Skeletal muscle satellite cell (primary cell): ENCODE measurements around the gene PDZD4.

Source experiments
- H3K27me3 ChIP-seq: 2 replicates; pipeline ENCODE4 v1.7.0; 2013; ENCODE audit warnings: low read length; ENCODE audit not compliant: control insufficient read depth, insufficient read depth
- H3K36me3 ChIP-seq: 2 replicates; pipeline ENCODE4 v1.7.0; 2013; ENCODE audit warnings: mild to moderate bottlenecking, control low read depth, low read length; ENCODE audit not compliant: insufficient read depth
- H3K4me1 ChIP-seq: 2 replicates; pipeline ENCODE4 v1.7.0; 2013; ENCODE audit warnings: low read length; ENCODE audit not compliant: control insufficient read depth, insufficient read depth
- H3K4me2 ChIP-seq: 2 replicates; pipeline ENCODE4 v1.7.0; 2013; ENCODE audit warnings: mild to moderate bottlenecking, low read length
- H3K4me3 ChIP-seq: 2 replicates; pipeline ENCODE4 v1.7.0; 2013; ENCODE audit warnings: low read length
- H3K9ac ChIP-seq: 2 replicates; pipeline ENCODE4 v1.7.0; 2013; ENCODE audit warnings: mild to moderate bottlenecking, low read depth, low read length, moderate library complexity
- H3K9me3 ChIP-seq: replicated peaks from 2 replicates; pipeline ENCODE4 v1.7.0; 2013; ENCODE audit warnings: mild to moderate bottlenecking, control low read depth, low read length

The PDZD4 gene

DNA sequence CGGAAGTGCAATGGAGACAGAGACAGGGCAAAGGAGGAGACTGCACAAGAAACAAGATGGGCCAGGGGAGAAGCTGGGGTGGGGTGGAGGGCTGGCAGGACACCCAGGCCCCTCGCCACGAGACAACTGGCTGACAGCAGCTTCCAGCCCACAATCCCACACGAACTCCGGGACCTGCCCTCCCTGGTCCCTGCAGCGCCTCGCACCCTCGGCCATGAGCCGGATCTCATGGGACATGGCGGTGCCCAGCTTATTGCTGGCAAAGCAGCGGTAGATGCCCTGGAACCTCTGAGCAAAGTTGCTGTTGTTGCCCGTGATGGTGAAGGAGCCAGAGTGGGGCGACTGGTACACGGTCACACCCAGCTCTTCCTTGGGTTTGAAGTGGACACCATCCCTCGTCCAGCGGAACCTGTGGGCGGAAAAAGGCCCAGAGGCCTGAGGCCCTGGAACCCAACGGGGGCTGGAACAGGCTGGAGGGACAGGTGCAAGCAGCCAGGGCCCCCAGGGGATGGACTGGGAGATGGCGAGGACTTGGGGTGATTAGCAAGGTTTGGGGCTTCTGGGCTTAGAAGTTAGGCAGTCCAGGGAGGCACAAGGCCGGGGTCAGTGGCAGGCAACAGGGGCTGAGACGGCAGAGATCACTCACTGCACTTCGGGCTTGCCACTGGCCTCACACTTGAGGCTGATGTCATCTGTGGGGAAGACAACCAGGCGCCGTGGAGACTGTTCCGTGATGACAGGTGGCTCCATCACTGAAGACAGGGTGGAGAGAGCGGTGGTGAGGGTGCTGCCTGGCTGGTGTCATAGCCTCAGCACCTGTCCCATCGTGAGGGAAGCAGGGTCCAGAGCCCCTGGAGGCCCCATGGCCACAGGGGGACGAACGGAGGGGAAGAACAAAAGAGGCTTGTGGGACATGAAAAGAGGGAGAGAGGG is 41.9 kb upstream of the PDZD4 start:
- Histone ChIP-seq H3K36me3 (no peaks in the 10 kb centered on the region), H3K27me3 (peaks cover 18% of the 10 kb centered on the region), H3K9ac (no peak overlapping the region), H3K9me3 (no peaks in the 10 kb centered on the region), H3K4me3 (no peak overlapping the region), H3K4me1 (no peaks in the 10 kb centered on the region), H3K4me2 (no peak overlapping the region)

DNA sequence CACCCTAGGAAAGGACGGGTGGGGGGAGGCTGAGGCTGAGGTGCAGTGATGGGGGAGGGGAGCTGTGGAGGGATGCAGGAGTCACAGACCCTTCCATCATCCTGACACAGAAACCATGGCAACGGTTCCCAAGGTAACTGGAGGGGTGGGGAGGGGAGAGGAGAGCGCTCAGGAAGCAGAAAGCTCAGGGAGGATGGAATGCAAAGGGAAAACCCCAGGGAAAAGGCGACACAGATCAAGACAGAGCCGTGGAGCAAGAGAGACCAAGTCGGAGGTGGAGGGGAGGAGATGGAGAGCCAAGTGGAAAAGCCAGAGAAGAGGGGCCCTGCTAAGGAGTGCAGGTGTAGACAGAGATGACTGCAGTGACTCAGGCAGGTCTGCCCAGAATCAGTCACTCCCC is 41.1 kb upstream of the PDZD4 start:
- Histone ChIP-seq H3K36me3 (no peaks in the 10 kb centered on the region), H3K9ac (no peak overlapping the region), H3K4me2 (no peak overlapping the region), H3K27me3 (peaks cover 18% of the 10 kb centered on the region), H3K4me3 (no peak overlapping the region), H3K4me1 (no peaks in the 10 kb centered on the region), H3K9me3 (no peaks in the 10 kb centered on the region)

DNA sequence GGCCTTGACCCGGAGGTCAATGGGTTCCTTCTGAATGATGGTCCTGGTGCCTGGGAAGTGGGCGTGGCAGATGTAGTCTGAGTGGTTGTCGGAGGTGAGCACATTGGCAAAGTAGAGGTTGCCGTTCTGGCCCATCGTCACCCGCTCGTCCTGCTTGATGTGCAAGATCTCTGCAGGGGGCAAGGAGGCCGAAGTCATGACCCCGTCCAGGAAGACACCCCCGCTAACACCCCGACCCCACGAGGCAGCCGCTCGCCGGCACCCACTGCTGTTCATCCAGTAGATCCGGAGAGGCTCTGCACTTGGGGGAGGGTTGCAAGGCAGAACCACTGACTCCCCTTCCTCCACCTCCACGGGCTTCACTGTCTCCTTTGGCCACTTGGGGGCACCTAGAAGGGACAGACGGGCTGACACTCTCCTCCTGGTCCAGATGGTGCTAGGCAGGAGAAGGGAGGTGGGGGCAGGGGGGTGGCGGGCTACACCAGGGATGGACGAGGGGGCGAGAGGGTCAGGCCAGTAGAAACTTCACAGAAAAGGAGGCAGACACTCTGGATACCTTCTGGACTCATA is 40.5 kb upstream of the PDZD4 start:
- Histone ChIP-seq H3K36me3 (no peaks in the 10 kb centered on the region), H3K4me2 (no peak overlapping the region), H3K4me3 (no peak overlapping the region), H3K27me3 (peaks cover 18% of the 10 kb centered on the region), H3K4me1 (no peaks in the 10 kb centered on the region), H3K9me3 (no peaks in the 10 kb centered on the region), H3K9ac (no peak overlapping the region)

DNA sequence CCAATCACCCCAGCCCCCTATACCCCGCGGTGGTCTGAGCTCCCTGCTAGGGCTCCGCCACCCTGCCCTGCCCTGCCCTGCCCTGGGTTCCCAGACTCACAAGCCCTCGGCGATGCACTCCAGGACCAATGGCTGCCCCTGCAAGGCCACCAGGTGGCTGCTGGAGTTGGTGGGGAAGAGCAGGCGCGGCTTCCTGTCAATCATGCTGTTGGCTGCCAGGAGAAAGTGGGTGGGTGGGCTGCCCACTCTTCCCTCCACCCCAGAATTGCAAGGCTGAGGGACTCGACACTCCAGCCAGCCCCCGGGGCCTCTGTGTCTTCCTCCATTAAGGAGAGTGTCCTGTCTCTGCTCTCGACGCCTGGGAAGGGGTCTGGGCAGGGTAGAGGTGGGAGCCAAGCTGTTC is 39.9 kb upstream of the PDZD4 start:
- Histone ChIP-seq H3K4me3 (no peak overlapping the region), H3K27me3 (peaks cover 18% of the 10 kb centered on the region), H3K36me3 (no peaks in the 10 kb centered on the region), H3K9me3 (no peaks in the 10 kb centered on the region), H3K4me2 (no peak overlapping the region), H3K9ac (no peak overlapping the region), H3K4me1 (no peaks in the 10 kb centered on the region)

DNA sequence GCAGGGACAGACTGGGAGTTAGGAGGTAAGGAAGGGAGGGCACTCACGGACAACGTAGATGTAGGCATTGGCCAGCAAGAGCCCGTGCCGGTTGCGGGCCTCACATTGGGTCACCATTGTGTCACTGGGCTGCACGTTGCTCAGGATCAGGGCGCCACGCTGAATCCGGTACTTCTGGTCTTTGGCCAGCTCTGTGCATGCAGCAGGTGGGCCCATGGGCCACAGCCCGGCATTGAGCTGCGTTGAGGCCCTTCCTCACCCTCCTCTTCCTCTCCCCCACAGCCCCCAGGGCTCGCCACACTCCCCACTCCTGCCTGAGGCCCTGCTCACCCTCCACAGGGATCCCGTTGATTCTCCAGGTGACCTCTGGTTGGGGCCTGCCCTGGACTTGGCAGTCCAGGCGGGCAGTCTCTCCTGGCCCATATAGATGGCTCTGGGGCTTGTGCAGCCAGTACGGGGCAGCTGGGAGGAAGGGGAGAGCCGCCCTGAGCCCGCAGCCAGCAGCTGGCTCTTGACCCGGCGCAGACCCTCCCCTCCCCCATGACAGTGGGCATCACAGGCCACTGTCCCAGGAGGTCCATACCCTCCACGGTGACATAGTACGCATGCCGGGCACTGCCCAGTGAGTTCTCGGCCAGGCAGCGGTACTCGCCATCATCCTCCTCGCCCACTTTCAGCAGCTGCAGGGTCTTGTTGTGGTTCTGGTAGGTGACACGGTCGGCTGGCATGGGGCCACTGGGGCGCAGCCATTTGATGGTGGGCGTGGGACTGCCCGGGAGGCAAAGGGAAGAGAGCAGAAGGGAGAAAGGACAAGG is 39.3 kb upstream of the PDZD4 start:
- Histone ChIP-seq H3K36me3 (no peaks in the 10 kb centered on the region), H3K4me3 (no peak overlapping the region), H3K9me3 (no peaks in the 10 kb centered on the region), H3K9ac (no peak overlapping the region), H3K27me3 (peaks cover 18% of the 10 kb centered on the region), H3K4me1 (no peaks in the 10 kb centered on the region), H3K4me2 (no peak overlapping the region)

DNA sequence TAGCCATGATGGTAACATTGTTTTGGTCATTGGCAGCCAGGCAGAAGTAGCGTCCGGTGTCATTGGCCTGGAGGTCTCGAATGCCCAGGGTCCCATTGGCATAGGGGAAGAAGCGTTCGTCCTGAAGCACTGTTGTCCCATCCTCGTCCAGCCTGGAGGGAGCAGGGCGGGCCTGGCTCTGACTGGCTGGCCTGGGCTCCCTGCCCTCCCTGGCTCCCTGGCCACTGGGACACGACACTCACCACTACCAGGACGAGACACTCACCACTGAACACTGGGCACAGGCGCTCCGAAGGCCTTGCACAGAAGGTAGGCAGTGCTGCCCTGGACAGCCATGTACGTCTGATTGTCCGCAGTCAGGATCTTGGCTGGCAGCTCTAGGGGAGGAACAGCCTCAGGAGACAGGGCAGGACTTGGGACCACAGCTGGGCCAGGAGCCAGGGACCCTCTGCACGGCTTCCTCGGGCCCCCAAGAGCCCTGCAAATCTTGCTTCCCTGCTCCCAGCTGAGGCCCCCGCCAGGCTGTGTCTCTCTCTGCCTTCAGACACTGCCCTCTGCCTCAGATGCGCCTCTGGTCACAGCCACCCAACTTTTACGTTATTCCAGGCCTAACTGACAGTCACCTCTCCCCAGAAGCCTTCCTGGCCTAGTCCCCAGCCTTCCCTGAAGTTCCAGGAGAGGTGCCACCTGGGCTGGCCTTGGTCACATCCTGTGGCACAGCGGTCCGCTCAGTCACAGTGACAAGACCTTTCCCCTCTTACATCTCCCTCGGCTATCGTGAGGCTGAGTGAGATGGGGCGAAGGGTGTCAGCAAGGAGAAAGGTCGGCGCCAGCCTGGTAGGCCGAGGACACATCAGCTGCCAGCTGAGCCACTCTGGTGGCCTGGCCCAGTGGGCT is 38.5 kb upstream of the PDZD4 start:
- no peaks in the 10 kb centered on the region for H3K4me1 ChIP-seq
- H3K27me3 ChIP-seq, result peaks cover 14% of the 10 kb centered on the region
- no peaks in the 10 kb centered on the region for H3K9me3 ChIP-seq
- H3K4me2 ChIP-seq, result no peak overlapping the region
- no peaks in the 10 kb centered on the region for H3K36me3 ChIP-seq
- no peak overlapping the region for H3K4me3 ChIP-seq
- no peak overlapping the region for H3K9ac ChIP-seq

DNA sequence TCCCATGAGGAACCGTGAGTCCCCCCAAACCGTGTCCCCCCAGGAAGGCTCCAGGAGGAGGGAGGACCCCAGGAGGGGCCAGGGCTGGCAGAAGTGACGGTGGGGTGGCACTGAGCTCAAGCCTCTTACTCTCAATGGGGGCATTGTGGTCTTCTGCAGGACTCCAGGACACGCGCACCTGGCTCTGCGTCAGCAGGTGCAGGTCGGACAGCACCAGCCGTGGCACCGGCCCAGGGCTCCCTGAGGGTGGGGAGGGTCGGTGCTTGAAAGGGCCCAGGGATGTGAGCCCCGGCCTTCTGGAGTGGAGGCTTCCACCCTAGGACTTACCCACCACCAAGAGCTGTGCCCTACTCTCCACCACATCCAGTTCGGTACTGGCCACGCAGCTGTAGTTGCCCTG is 37.3 kb upstream of the PDZD4 start:
- H3K9ac ChIP-seq, result no peak overlapping the region
- H3K36me3 ChIP-seq, result no peaks in the 10 kb centered on the region

DNA sequence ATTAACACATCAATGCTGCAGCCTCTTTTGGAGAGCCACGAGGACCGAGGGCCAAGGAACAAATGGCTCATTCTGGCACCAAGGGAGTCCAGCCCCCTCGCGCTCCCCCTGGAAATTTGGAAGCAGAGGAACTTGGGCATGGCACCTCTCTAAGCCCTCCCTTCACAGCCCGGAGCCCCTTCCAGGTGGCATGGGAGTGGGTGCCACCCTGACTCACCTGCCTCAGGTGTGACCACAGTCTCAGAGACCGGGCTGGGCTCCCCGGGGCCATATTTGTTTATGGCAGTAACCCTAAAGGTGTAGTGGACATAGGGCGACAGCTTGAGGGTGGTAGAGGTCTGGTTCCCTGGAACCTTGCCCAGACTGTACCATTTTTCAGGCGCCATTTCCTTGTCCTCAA is 36.8 kb upstream of the PDZD4 start:
- H3K9ac ChIP-seq, result no peak overlapping the region
- H3K4me1 ChIP-seq, result no peaks in the 10 kb centered on the region
- peaks cover 5% of the 10 kb centered on the region for H3K27me3 ChIP-seq
- no peak overlapping the region for H3K4me3 ChIP-seq
- H3K4me2 ChIP-seq, result no peak overlapping the region
- H3K36me3 ChIP-seq, result no peaks in the 10 kb centered on the region
- no peaks in the 10 kb centered on the region for H3K9me3 ChIP-seq

More for the DNA sequence above, 37.3 kb upstream of the PDZD4 start:
- Histone ChIP-seq H3K27me3 (peaks cover 7% of the 10 kb centered on the region), H3K4me2 (no peak overlapping the region), H3K4me3 (no peak overlapping the region), H3K9me3 (no peaks in the 10 kb centered on the region), H3K4me1 (no peaks in the 10 kb centered on the region)

DNA sequence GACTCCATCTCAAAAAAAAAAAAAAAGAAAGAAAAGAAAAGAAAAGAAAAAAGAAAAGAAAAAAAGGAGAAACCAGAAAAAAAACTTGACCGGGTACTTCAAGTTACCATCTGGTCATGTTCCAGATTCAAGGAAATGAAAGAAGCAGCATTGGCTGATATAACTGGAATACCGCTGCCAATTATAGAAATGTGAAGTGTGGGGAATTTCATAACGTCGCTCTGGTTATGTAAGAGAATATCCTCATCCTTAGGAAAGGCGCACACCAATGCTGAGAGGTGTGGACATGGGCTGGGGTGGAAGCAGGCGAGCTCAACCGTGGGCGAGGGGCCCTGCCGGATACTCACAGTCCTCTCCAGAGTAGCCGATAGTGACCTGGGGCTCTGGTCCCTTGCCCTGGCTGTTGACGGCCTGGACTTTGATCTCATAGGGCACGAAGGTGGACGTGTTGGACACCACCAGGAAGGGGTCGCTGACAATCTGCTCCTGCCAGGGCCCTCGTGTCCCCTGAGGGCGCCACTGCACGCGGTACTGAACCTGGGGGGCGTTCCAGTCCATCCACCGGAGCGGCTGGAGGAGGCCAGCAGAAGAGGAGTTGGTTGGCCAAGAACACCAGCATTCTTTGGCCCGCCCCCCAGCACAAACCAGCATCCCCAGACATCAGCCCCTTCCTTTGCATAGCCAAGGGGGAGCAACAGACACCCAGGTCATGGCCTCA is 36.1 kb upstream of the PDZD4 start:
- H3K4me3 ChIP-seq, result no peak overlapping the region
- H3K36me3 ChIP-seq, result no peaks in the 10 kb centered on the region
- H3K9me3 ChIP-seq, result no peaks in the 10 kb centered on the region
- no peak overlapping the region for H3K9ac ChIP-seq
- no peak overlapping the region for H3K4me2 ChIP-seq
- H3K4me1 ChIP-seq, result no peaks in the 10 kb centered on the region
- peaks cover 7% of the 10 kb centered on the region for H3K27me3 ChIP-seq

DNA sequence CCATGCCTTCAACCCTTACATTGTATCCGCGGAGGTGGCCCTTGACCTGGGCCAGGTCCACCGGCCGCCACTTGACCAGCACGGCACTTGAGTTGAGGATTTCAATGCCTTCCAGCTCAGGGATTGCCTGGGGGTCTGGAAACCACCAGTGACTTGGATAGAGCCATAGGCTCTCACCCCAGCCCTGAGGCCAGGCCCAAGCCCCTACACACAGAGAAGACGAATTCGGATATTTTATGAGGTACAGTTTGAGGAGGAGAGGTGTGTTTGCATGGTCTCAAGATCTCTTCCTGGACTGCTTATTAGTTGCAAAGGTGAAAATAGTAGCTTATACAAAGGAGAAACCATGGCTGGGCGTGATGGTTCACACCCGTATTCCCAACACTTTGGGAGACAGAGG is 35.3 kb upstream of the PDZD4 start:
- H3K27me3 ChIP-seq, result peaks cover 11% of the 10 kb centered on the region
- H3K4me3 ChIP-seq, result no peak overlapping the region
- no peaks in the 10 kb centered on the region for H3K36me3 ChIP-seq
- no peak overlapping the region for H3K9ac ChIP-seq
- no peaks in the 10 kb centered on the region for H3K9me3 ChIP-seq
- no peaks in the 10 kb centered on the region for H3K4me1 ChIP-seq
- no peak overlapping the region for H3K4me2 ChIP-seq
